Activated CD4-positive, alpha-beta T cell treated with anti-CD3 and anti-CD28 coated beads, Interleukin-10, Interleukin-2, amounts not matched to agents 100 ng/mL and 50 ng/mL, durations not matched to agents 16 hours and 8 hours (primary cell): ENCODE data around the gene TFCP2.
"Not testable (repeated sequence)": the region's sequence is repeated elsewhere in the genome, so short reads cannot be mapped to it uniquely, and the experiment has no call there.

ENCODE experiments used
- DNase-seq: peaks from one replicate; pipeline ENCODE4 v3.0.0-alpha.2; 2020

Gene TFCP2

DNA sequence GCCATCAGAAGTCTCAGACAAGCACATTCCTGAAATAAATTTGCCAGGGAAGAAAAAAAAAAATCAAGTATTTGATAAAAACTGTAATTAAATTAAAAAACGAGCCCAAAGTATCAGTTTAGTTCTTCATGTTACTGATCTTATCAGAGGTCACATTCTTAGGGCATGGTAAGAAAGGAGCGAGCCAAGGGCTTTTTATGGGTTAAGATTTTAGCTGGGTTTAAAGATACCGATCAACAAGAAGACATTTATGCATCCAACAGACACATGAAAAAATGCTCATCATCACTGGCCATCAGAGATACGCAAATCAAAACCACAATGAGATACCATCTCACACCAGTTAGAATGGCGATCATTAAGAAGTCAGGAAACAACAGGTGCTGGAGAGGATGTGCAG lies 94.6 kb downstream of the TFCP2 start:
- not testable (repeated sequence) for DNase-seq

DNA sequence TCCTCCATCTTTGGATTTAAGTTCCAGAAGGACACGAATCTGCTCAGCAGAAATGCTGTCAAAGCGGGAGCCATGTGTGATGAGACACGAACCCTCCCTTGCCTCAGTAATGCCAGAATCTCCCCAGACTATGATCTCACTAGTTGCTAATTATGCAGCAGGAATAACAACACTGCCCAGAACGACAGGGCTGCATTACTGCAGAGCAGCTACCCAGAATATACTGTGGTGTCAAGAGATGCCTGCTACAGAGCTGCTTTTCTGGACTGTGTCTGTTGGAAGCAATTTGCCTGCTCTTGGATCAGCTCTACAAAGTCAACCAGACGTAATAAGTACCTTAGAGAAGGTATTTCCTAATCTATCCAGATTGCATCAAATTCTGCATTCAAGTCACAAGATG lies 95.0 kb downstream of the TFCP2 start:
- DNase-seq = no peak

DNA sequence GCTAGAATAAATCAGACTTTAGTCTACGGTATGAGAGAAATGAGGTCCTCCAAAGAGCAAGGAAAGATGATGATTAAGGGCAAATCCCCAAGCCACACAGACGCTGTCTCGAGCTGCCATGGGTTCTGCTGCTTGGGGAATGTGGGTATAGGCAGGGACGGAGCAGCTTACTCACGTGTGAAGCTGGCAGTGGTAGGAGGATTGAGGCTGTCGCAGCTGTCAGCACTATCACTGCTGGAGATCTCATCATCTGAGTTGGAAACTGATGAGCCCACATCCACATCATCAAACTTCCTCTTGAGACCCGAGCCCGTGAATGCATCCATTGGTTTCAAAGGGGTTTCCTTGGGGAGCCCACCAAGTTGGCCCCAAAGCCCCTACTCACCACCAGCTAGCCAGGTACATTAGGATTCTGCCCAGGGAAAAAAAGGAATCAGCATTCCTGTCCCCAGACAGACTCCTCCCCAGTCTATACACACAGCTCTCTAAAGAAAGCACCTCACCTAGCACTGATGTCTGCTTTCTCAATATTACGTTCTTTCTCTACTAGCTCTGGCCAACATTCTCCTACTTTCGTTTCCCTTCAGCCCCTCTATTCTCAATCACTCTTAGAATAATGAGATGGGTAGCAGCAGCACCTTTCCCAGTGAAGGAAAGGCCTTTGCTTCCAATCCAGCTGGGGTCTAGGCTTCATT lies 96.6 kb downstream of the TFCP2 start:
- peak; percentile 40 for DNase-seq

DNA sequence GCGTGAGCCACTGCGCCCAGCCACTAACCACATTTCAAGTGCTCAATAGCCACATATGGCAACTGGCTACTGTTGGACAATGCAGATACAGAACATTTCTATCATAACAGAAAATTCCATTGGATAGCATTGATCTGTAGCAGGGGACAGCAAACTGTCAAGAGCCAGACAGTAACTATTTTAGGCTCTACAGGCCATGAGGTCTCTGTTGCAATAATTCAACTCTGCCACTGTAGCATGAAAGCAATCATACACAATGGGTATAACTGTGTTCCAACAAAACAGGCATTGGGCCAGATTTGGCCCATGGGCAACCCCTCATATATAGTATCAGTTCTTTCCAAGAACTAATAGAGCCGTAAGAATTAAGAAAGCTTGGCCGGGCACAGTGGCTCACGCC lies 97.5 kb downstream of the TFCP2 start:
- DNase-seq = no peak

DNA sequence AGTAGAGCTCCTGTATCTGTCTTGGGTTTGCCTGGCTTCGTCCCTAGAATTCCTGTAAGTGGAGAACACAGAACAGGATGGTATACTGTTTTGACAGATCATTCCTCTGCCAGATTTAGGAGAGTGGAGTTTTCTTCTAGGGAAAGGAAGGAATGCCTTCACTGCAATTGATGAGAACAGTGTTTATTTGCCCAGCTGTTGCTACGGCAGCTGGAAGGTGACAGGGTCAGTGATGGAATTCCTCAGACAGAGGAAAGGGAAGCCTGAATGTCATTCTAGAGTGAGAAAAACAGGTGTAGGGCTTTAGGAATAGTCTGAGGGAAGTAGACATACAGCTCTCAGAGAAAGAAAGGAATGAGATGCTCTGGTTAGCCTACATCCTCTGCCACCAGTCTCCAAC lies 101.3 kb downstream of the TFCP2 start:
- no peak for DNase-seq

DNA sequence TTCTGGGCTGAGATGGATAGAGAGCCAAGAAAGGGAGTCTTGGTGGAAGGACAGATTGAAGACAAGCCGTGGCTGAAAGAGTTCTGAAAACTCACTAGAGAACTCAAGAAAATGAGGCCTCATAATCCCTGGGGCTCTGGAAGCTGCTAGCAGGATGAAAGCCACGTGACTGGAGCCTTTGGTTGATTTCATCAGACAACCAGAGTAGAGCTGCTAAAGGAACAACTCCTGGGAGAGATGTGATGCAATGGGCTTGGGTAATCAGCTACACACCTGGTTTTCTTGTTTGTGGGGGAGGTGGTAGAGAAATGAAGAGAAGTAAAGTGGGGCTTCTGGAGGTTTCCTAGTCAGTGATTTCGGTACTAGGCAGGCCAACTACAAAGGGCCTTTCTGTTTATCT lies 102.9 kb downstream of the TFCP2 start:
- no peak for DNase-seq

DNA sequence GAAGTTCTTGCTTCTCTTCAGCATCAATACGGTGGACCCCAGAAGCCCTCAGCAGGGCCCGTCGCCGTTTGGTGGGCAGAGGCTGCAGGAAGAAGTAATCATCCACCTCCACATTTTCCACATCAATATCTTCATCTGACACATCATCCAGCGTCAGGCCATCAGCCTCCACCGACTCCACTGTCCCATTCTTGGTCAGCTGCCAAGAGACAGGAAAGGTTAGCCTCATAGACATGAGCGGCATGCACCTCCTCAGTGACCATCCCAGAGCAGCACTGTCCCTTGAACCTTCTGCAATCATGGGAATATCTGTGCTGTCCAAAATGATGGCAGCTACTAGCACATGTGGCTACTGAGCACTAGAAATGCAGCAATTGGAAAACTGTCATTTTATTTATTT lies 105.2 kb downstream of the TFCP2 start:
- DNase-seq = no peak

DNA sequence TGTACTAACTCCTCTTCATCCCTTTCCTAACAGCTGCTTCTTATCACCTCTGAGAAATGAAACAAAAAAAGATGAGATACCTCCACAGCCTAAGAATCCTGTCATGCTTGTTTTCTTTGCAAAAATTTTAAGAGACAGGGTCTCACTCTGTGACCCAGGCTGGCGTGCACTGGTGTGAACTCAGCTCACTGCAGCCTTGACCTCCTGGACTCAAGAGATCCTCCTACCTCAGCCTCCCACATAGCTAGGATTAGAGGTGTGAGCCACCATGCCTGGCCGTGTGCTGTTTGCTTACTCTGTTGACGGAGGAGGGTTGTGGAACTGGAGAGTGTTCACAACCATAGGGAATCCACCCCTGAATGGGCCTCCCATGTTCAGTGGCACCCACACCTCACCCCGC lies 105.7 kb downstream of the TFCP2 start:
- no peak for DNase-seq

DNA sequence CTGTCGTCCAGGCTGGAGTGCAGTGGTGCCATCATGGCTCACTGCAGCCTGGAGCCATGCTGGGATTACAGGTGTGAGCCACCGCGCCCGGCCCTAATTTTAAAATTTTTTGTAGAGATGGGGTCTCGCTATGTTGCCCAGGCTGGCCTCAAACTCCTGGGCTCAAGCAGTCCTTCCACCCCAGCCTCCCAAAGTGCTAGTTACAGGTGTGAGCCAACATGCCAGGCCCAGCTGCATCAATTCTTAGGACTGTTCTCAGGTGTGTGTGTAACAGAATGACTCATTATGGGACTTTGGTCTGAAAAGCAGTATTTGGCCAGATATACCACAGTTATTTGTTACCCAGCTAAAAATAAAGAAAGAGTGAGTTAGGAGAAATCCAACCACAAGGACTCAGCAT lies 107.4 kb downstream of the TFCP2 start:
- no peak for DNase-seq

DNA sequence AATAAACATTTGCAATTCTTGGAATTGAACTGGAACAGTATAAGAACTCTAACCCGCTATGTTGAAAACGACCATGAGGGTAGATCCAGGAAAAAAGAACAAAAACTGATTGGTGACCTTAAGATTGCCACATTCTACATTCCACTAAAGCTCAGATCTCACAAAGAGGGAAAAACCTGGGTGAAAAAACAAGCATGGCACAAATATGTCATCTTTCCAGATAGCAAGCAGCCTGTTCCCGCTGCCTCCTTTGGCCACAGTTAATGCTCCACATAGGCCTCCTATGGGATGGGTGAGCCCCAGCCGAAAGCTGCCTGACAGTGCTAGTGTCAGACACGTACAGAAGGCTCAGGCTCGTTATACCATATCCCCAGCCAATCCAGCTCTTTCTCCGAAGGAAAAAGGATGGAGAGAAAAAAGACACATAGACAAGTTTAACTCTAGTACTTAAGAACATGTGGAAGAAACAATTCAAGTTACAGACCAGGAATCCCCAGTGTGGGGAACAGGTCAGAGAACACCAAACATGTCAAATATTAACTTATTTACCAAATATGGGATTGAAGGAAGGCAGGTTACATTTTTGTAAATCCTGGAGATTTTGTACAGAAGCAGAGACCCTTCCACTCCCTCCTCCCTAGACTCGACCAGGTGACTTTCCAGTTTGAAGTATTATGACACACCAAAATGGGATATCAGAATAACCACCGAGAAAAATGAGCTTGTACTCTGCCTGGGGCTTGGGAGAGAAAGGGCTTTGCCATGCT lies 110.1 kb downstream of the TFCP2 start:
- DNase-seq = no peak

DNA sequence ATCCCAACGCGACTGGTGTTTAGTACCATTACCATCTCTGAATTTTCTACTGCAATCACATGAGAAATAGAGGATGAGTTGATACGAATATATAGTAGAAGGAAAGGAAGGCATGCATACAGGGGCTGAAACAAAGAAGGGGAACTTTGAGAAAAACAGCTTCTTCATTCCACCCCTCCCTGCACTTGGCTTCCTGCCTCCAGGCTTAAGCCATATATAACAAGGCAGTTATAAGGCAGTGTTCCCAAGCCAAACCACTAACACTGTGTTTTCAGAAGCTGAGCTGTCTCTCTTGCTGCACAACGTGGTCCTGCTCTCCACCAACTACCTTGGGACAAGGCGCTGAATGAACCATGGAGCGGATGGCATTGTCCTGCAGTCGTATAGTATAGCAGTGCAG lies 113.8 kb downstream of the TFCP2 start:
- DNase-seq = no peak

DNA sequence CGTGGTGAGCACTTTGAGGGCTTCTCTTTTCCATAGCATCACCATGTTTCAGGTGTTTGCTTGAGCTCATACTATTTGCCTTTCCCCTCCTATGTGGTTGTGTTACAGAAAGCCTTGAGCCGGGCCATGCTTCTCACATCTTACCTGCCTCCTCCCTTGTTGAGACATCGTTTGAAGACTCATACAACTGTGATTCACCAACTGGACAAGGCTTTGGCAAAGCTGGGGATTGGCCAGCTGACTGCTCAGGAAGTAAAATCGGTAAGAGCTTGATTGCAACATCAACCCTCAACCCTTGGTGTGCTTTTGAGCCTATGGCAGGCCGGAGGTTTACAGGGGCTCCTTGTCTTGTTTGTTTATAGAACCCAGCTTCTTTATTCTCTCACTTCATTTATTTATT lies 116.7 kb downstream of the TFCP2 start:
- no peak for DNase-seq

DNA sequence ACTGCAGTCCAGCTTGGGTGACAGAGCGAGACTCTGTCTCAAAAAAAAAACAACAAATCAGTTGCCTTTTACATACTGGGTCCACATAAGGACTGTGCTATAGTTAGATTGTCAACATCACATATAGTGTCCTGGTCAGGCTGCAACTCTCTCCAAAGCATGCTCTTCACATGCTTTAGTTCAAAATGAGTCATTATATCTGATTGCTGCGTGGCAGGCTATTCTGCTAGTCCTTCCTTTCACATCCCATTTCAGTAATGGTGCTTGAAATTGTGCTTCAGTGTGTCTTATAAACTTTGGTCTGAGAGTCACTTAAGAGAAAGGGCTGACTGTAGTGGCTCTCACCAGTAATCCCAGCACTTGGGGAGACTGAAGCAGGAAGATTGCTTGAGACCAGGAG lies 117.9 kb downstream of the TFCP2 start:
- DNase-seq = no peak

DNA sequence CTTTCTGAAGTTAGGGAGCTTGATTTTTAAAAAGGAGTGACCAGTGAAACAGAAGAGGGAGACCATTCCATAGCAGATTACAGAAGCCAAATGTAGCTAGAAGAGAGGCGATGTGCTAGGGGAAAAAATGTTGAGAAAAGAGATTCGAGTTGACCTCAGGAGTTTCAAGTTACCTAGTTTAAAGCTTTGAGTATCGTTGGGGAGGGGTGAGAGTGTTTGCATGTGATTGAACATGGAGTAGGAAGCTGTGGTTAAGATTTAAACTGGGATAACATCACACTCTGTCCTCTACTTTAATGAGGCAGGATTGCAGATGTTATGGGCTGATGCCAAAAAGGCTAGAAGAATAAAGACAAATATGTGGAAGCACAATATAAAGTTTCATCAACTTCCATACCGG lies 121.1 kb downstream of the TFCP2 start:
- no peak for DNase-seq

DNA sequence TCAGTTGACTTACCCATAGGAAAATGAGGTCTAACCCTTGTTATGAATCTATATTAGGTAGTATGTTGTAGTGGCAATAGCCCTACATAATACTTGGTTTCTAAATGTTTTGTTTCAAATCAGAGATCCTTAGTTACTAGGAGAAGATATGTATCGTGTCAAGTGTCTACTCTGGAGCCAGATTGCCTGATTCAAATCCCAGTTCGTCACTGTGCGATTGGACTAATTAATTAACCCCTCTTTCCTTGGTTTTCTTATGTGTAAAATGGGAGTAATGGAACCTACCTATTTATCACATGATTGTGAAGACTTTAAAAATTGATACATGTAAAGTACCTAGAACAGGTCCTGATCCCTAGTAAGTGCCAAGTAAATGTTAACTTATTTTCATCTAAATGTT lies 123.4 kb downstream of the TFCP2 start:
- DNase-seq = no peak

DNA sequence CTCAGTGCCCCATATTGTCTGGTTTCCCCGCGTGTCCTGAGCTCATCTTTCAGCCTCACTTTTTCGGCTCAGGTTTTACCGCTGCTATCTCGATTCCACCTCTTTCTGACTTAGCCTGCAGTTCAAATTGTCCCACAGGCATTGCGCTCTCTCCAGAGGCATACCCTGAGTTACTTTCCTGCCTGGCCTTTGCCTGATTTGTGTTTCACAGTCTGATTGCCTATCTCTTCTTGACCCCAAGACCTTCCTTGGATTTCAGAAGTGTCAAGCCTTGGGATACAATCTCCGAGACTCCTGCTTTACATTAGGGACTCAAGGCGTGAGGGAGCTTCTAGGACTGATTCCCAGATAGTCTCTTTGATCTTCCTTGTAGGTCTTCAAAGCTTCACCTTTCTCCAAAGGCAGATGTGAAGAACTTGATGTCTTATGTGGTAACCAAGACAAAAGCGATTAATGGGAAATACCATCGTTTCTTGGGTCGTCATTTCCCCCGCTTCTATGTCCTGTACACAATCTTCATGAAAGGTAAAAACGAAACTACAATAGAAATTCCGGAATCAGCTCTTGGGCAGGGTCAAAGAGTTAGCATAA lies 124.2 kb downstream of the TFCP2 start:
- peak; percentile 26 for DNase-seq

DNA sequence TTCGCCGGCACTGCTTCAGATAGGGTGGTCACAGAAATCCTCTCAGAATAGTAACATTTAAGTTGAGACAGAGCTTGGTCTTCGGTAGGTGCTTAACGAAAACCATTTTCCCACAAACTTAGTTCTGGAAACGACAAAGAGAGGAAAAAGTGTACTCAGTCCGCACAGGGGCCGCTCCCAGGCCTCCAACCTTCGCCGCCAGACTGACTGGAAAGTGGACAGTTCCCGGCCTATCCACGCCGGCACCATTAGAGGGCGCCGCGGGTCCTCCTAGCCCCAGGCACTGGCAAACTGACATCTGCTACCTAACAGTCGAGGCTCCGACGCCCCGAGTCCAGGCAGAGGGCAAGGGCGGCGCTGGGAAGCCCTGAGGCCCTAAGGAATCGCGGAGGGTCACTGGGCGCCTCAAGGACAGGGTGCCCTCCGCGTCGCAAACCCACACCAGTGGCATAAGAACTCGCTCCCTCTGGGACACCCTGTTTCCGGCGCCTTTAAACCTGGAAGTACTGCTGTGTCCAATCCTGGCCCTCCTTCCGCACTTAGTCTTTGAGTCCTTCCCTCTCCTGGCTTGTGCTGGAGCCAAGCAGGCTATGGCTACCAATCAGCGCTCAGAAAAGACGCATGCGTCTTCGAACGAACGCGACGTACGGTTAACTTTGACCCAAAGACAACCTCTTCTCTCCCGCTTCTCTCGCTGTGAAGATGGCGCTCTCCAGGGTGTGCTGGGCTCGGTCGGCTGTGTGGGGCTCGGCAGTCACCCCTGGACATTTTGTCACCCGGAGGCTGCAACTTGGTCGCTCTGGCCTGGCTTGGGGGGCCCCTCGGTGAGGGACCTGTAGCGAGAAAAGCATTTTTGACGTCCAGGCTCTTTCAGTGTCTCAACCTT lies 125.0 kb downstream of the TFCP2 start, which contains the start of gene LETMD1:
Gene LETMD1 (plus strand): TSS at position 673 of the 886 bp plus-strand sequence. CDS start 30 bp downstream, at position 703.
- peak; percentile 97 for DNase-seq
